OCI-LY7 (cell line): ENCODE data around the gene DENND1A.

Source experiments
- CTCF ChIP-seq: fragments of 200-600 bp; sonication (generic); conservative IDR thresholded peaks from 2 replicates; pipeline ENCODE4 v1.5.1; 2014; ENCODE audit warnings: mild to moderate bottlenecking, antibody characterized with exemption, low read length, moderate library complexity, mixed read lengths
- EZH2phosphoT487 ChIP-seq: fragments of 200-600 bp; sonication (generic); IDR thresholded peaks from 2 replicates; pipeline ENCODE4 v1.6.1; 2018; ENCODE audit warnings: low read depth, borderline replicate concordance, mild to moderate bottlenecking, mixed run types, antibody characterized with exemption, low read length, moderate library complexity, mixed read lengths

DNA sequence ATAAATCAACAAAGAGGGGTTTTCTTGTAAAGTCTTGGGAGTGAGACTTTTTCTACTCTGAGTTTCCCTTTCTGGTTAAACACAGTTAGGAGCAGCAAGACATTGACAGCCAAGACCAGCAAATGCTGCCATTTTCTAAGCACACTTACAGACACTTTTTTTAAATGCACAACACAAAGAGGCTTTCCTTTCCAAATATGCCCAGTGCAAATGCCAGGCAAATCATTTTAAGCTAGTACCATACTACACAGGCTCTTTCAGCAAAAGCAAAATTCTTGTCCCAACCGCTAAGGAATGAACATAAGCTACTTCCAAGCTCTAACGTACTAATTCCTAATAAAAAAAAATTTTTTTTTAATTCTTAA lies 68.2 kb downstream of the DENND1A start:
- TF ChIP-seq CTCF: no peak
- no peak for TF ChIP-seq EZH2phosphoT487
